ENCODE results near the gene PPP2R5C. TPM values are rescaled to one million over a fixed set of nuclear protein-coding genes. Genes with fewer than 3 reads are reported as not detected.
"Not testable (repeated sequence)": the region's sequence is repeated elsewhere in the genome, so short reads cannot be mapped to it uniquely, and the experiment has no call there.

The PPP2R5C gene
- total and polyA plus RNA-seq, 3 donors from 2014 or later, result 106 to 166 (median 126) TPM

DNA sequence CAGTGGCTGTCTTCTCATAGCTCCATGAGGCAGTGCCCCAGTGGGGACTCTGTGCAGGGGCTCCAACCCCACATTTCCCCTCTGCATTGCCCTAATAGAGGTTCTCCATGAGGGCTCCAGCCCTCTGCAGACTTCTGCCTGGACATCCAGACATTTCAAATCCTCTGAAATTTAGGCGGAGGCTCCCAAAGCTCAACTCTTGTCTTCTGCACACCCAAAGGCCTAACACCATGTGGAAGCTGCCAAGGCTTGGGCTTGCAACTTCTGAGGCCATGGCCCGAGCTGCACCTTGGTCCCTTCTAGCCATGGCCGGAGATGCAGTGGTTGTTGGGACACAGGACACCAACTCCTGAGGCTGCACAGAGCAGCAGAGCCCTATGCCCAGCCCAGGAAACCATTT is 20.5 kb upstream of the PPP2R5C start:
- TF ChIP-seq, protein P1, sequence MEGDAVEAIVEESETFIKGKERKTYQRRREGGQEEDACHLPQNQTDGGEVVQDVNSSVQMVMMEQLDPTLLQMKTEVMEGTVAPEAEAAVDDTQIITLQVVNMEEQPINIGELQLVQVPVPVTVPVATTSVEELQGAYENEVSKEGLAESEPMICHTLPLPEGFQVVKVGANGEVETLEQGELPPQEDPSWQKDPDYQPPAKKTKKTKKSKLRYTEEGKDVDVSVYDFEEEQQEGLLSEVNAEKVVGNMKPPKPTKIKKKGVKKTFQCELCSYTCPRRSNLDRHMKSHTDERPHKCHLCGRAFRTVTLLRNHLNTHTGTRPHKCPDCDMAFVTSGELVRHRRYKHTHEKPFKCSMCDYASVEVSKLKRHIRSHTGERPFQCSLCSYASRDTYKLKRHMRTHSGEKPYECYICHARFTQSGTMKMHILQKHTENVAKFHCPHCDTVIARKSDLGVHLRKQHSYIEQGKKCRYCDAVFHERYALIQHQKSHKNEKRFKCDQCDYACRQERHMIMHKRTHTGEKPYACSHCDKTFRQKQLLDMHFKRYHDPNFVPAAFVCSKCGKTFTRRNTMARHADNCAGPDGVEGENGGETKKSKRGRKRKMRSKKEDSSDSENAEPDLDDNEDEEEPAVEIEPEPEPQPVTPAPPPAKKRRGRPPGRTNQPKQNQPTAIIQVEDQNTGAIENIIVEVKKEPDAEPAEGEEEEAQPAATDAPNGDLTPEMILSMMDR (IDR thresholded peaks at IDR 0.05), result no peak
- no peak for TF ChIP-seq POLR2A (IDR thresholded peaks at IDR 0.05)
- intact Hi-C loops (cut with DNase I; ENCODE audit: low total_unique reads), result no loop called here
- Histone ChIP-seq H3K27me3 (no peaks in the 10 kb centered on the region), H3K4me1 (no peaks in the 10 kb centered on the region), H3K27ac (no peak overlapping the region), H3K36me3 (ENCODE audit: low read depth, missing control alignments) (no peaks in the 10 kb centered on the region), H3K9me3 (no peaks in the 10 kb centered on the region), H3K4me3 (no peak overlapping the region)
- DNase-seq, result no peak
- 90 to 100% methylated on average over 3 of the region's 3 CpGs for WGBS, 2 donors

DNA sequence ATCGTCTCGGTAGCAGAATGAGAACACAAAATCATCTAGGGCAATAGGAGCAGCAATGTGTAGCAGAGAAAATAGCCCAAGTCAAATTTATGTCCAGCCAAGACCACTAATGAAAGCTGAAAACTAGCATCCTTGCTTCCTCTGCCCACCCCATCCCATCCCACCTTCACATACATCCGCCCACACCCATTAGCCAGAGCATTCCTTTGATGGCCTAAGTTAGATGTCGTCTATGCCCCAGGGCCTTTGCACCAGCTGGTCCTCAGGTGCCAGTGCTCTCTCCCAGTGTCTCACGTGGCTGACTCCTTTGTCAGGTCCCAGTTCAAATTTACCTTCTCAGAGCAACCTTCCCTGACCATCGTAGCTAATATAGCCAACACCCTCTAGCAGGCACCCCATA is 17.8 kb upstream of the PPP2R5C start:
- intact Hi-C loops (cut with DNase I; ENCODE audit: low total_unique reads), result no loop called here
- Histone ChIP-seq H3K27me3 (no peaks in the 10 kb centered on the region), H3K9me3 (no peaks in the 10 kb centered on the region), H3K4me3 (no peak overlapping the region), H3K4me1 (no peaks in the 10 kb centered on the region), H3K36me3 (ENCODE audit: low read depth, missing control alignments) (no peaks in the 10 kb centered on the region), H3K27ac (no peak overlapping the region)
- no peak for DNase-seq
- no peak for TF ChIP-seq POLR2A (IDR thresholded peaks at IDR 0.05)
- TF ChIP-seq, protein P1 (IDR thresholded peaks at IDR 0.05), result no peak
- 84 to 88% methylated on average over 6 of the region's 6 CpGs for WGBS, 2 donors

DNA sequence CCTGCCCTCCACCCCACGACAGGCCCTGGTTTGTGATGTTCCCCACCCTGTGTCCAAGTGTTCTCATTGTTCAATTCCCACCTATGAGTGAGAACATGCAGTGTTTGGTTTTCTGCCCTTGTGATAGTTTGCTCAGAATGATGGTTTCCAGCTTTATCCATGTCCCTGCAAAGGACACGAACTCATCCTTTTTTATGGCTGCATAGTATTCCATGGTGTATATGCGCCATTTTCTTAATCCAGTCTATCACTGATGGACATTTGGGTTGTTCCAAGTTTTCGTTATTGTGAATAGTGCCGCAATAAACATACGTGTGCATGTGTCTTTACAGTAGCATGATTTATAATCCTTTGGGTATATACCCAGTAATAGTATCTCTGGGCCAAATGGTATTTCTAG is 17.1 kb upstream of the PPP2R5C start:
- H3K36me3 ChIP-seq (ENCODE audit: low read depth, missing control alignments); DNase-seq; H3K4me1 ChIP-seq; H3K4me3 ChIP-seq; H3K27ac ChIP-seq; intact Hi-C loops (cut with DNase I; ENCODE audit: low total_unique reads); H3K27me3 ChIP-seq; H3K9me3 ChIP-seq: not testable (repeated sequence)
- 90 to 91% methylated on average over 6 of the region's 6 CpGs for WGBS, 2 donors

- H3K27me3 ChIP-seq; intact Hi-C loops (cut with DNase I; ENCODE audit: low total_unique reads): not testable (repeated sequence)
- WGBS, 2 donors, result 80 to 83% methylated on average over 4 to 5 of the region's 5 CpGs
Observed at GRCh38 chr14:101749756-101750155, 11.8 kb upstream of the PPP2R5C start.

DNA sequence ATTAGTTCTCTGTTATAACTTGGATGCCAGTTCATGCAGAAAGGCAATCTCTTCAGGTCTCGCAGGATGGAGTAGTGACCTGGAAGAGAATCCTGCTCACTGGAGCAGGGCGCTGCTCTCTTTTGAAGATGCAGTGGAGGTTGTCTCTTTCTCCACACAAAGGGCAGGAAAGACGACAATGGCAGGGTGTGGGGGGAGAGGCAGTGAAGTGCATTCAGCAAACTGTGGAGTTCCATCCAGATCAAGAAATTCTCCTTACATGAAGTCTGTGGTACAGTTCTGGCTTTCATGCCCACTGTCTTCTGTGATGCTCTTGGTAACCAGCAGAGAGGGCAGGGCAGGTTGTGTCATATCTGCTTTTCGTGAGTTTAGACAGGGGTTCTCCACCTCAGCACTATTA is 6.6 kb upstream of the PPP2R5C start:
- H3K9me3 ChIP-seq, result no peaks in the 10 kb centered on the region
- no peak overlapping the region for H3K27ac ChIP-seq
- DNase-seq, result no peak
- 85% methylated on average over 4 of the region's 4 CpGs for WGBS, 2 donors
- TF ChIP-seq, protein P1 (IDR thresholded peaks at IDR 0.05), result no peak
- TF ChIP-seq POLR2A (IDR thresholded peaks at IDR 0.05), result no peak
- intact Hi-C loops (cut with DNase I; ENCODE audit: low total_unique reads), result no loop called here
- H3K27me3 ChIP-seq, result no peaks in the 10 kb centered on the region
- H3K4me3 ChIP-seq, result no peak overlapping the region
- peaks cover 7% of the 10 kb centered on the region for H3K4me1 ChIP-seq
- no peaks in the 10 kb centered on the region for H3K36me3 ChIP-seq (ENCODE audit: low read depth, missing control alignments)

More at GRCh38 chr14:101749756-101750155, 11.8 kb upstream of the PPP2R5C start:
- not testable (repeated sequence) for H3K4me1 ChIP-seq; H3K9me3 ChIP-seq; H3K4me3 ChIP-seq; DNase-seq; H3K27ac ChIP-seq; H3K36me3 ChIP-seq (ENCODE audit: low read depth, missing control alignments)

DNA sequence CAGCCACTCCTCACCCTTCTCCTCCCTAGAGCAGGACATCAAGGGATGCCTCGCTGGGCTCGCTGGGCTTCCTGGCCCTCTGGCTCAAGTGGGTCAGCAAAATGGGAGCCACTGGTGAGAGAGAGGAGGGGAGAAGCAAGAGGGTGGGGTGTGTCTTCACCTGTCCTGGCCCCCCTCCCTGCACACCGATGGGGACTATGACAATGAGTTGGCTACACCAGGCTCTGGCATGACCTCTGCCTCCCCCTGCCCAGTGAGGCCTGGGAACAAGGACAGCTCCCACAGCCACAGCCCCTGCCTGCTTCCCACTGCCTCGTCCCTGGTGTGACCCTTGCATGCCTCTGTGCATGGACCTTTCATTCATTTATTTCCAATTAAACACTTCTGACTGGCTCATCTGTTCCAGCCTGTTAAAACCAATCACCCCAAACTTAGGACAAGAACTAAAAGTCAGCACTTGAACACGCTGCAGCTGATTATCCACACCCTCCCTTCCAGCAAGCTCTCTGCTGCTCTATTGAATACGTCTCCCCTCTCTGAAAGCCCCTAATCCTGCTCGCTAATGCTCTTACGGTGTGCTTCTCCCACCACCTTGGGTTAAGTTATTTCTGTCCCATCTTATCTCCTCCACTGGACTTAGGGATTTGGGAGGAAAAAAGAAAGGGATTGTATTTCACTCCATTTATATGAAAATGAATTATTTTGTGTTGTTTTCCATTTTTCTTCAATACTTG is 5.8 kb upstream of the PPP2R5C start:
- no peak overlapping the region for H3K27ac ChIP-seq
- no peaks in the 10 kb centered on the region for H3K36me3 ChIP-seq (ENCODE audit: low read depth, missing control alignments)
- no peak for DNase-seq
- TF ChIP-seq POLR2A (IDR thresholded peaks at IDR 0.05), result no peak
- TF ChIP-seq, protein P1 (IDR thresholded peaks at IDR 0.05), result no peak
- no peaks in the 10 kb centered on the region for H3K27me3 ChIP-seq
- 76 to 80% methylated on average over 8 of the region's 8 CpGs for WGBS, 2 donors
- H3K4me3 ChIP-seq, result no peak overlapping the region
- H3K9me3 ChIP-seq, result no peaks in the 10 kb centered on the region
- H3K4me1 ChIP-seq, result peaks cover 10% of the 10 kb centered on the region
- intact Hi-C loops (cut with DNase I; ENCODE audit: low total_unique reads), result no loop called here

All from testis (tissue), 3 donors.